T-cell (primary cell): Measurements from ENCODE around the gene TTC24. TPM values are rescaled to one million over a fixed set of nuclear protein-coding genes. Genes with fewer than 3 reads are reported as not detected.

Source experiments
- ATAC-seq, 4 experiments: fragments of 200-7000 bp in 3 of 4; fragments of 150-1000 bp in 1 of 4; cut with Tn5 transposase; replicated peaks in 1 of 4; 1 replicate in 3 of 4; 2 replicates in 1 of 4; pipeline ENCODE4 v1.10.0; 2021; ENCODE audit warnings: moderate library complexity in 3 of 4, mild to moderate bottlenecking in 2 of 4, moderate number of reproducible peaks in 1 of 4
- CTCF ChIA-PET, 2 donors: fragments of 300-600 bp; sonication (Branson Sonifier 250); formaldehyde crosslinking; loops; one replicate each; lab custom pipeline; 2022; ENCODE audit warnings: antibody characterized with exemption in 2 of 2; lab: Charles Lee
- POLR2A ChIA-PET, 2 donors: fragments of 300-600 bp; sonication (Branson Sonifier 250); formaldehyde crosslinking; loops; one replicate each; lab custom pipeline; 2022; ENCODE audit warnings: antibody characterized with exemption in 2 of 2; lab: Charles Lee
- DNase-seq, 35 experiments: peaks; one replicate each; pipeline versions ENCODE4 v3.0.0 to v3.0.0-alpha.2; 2013 to 2023
- H3K27ac ChIP-seq: one replicate; pipeline ENCODE4 v1.5.1; 2013; ENCODE audit warnings: low read length
- H3K27me3 ChIP-seq, 2 experiments: replicated peaks in 1 of 2; 1 replicate in 1 of 2; 2 replicates in 1 of 2; pipeline versions ENCODE4 v1.6.1 to v1.7.0; 2013; ENCODE audit warnings: low read length in 1 of 2, mixed read lengths in 1 of 2; ENCODE audit not compliant: control insufficient read depth in 2 of 2, insufficient read depth in 2 of 2; ENCODE audit errors: extremely low read depth in 1 of 2
- H3K36me3 ChIP-seq, 2 donors: 1 replicate in 1 of 2; 2 replicates in 1 of 2; pipeline versions ENCODE4 v1.6.1 to v1.7.0; 2013; ENCODE audit warnings: low read length in 1 of 2; ENCODE audit not compliant: control insufficient read depth in 2 of 2, insufficient read depth in 1 of 2; ENCODE audit errors: extremely low read depth in 1 of 2
- H3K4me1 ChIP-seq, 2 experiments: 1 replicate in 1 of 2; 2 replicates in 1 of 2; pipeline versions ENCODE4 v1.6.1 to v1.7.0; 2013; ENCODE audit warnings: low read length in 2 of 2, mixed read lengths in 1 of 2; ENCODE audit not compliant: insufficient read depth in 2 of 2, control insufficient read depth in 1 of 2; ENCODE audit errors: extremely low read depth in 1 of 2
- H3K4me3 ChIP-seq, 2 donors: 1 replicate in 1 of 2; 2 replicates in 1 of 2; pipeline versions ENCODE4 v1.5.1 to v1.7.0; 2013; ENCODE audit warnings: mild to moderate bottlenecking in 2 of 2, low read length in 1 of 2, moderate library complexity in 1 of 2; ENCODE audit not compliant: control insufficient read depth in 1 of 2; ENCODE audit errors: extremely low read depth in 1 of 2
- H3K9me3 ChIP-seq: 2 replicates; pipeline ENCODE4 v1.7.0; 2013
- H3K27ac Mint-ChIP-seq, 2 donors: one replicate each; pipeline ENCODE4 v1.8.0; 2020 to 2021; ENCODE audit warnings: mild to moderate bottlenecking in 2 of 2, mixed read lengths in 2 of 2
- H3K27me3 Mint-ChIP-seq, 2 donors: one replicate each; pipeline ENCODE4 v1.8.0; 2021 to 2022; ENCODE audit warnings: mixed read lengths in 2 of 2
- H3K36me3 Mint-ChIP-seq: one replicate; pipeline ENCODE4 v1.8.0; 2021; ENCODE audit warnings: mixed read lengths
- H3K4me1 Mint-ChIP-seq, 3 donors: one replicate each; pipeline ENCODE4 v1.8.0; 2020 to 2022; ENCODE audit warnings: mixed read lengths in 3 of 3, mild to moderate bottlenecking in 1 of 3
- H3K4me3 Mint-ChIP-seq, 3 donors: one replicate each; pipeline ENCODE4 v1.8.0; 2020 to 2022; ENCODE audit warnings: mild to moderate bottlenecking in 3 of 3, mixed read lengths in 3 of 3, moderate library complexity in 3 of 3
- H3K9me3 Mint-ChIP-seq, 3 donors: one replicate each; pipeline ENCODE4 v1.8.0; 2020 to 2022; ENCODE audit warnings: mixed read lengths in 3 of 3
- WGBS: methylation state at CpG from one replicate; pipeline ENCODE4 v1.1.5; 2013; ENCODE audit warnings: missing lambda C conversion rate; ENCODE audit not compliant: insufficient coverage; 5-methylcytosine and 5-hydroxymethylcytosine counted together
- total RNA-seq, 35 experiments: library from RNA in 6 of 35; stranded (reverse) in 6 of 35; fragments of 120-200 nt in 1 of 35; gene quantifications; one replicate each; pipeline versions ENCODE4 v1.2.1 to v1.2.4 and lab custom pipeline; 2013 to 2026

TTC24 gene
- total RNA-seq, 5 donors from 2014 or later (not counting 1 experiment from before 2014, with no cell fraction given) = 9.9 to 43.6 (median 16.4) TPM

DNA sequence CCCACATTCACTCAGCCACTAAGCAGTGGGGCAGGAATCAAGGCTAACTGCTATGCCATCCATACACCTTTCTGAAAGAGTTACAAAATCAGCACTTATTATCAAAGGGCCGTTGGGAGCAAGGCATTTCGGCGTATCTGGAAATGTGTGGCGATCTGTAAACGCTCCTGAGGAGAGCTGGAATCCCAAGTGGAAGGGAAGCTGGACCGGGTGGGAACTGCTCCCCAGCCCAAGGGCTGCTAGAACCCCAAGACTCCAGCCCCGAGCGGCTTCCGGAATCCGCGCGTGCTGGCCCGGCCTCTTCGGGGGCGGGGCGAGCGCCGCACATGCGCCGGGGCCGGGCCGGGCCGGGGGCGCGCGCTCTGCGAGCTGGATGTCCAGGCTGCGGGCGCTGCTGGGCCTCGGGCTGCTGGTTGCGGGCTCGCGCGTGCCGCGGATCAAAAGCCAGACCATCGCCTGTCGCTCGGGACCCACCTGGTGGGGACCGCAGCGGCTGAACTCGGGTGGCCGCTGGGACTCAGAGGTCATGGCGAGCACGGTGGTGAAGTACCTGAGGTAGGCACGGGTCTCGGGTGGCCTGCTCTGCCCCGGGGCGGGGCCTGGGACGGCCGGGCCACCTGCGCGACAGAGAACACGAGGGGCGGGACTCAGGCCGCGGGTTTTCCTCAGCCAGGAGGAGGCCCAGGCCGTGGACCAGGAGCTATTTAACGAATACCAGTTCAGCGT, 12.1 kb downstream of the TTC24 start, which contains the start of gene NAXE:
Gene NAXE (plus strand): TSS at position 345 of the 726 bp plus-strand sequence. CDS start 29 bp downstream, at position 374.
- under 1% methylated on average over 60 of the region's 60 CpGs for WGBS
- H3K9me3 Mint-ChIP-seq = no peaks in the 10 kb centered on the region
- peaks cover 20 to 35% of the 10 kb centered on the region in 2 donors for H3K36me3 ChIP-seq
- H3K9me3 ChIP-seq = no peaks in the 10 kb centered on the region
- ATAC-seq (peak; percentile 96 to 98 (median 97)), DNase-seq (peak in 34 of 35 experiments; percentile 29 to 83 (median 56))
- peaks cover 8% of the 10 kb centered on the region for H3K36me3 Mint-ChIP-seq
- H3K4me1 Mint-ChIP-seq = peaks cover 16 to 26% (median 19%) of the 10 kb centered on the region in 3 donors
- H3K27me3 Mint-ChIP-seq = no peaks in the 10 kb centered on the region
- peak within 1 kb of the TSS; percentile 77 to 86 (median 81) for H3K4me3 Mint-ChIP-seq
- peak within 1 kb of the TSS; percentile 78 for H3K27ac ChIP-seq
- POLR2A ChIA-PET = interaction anchor here (0.6 to 0.7 kb wide), 4 partner anchors 14 to 134 kb away, joined by 3 to 6 read pairs (median 3); no protein-coding TSS in a partner anchor
- CTCF ChIA-PET = interaction anchor here (0.9 to 2.2 kb wide), 8 partner anchors 11 to 206 kb away, joined by 3 to 14 read pairs (median 5); no protein-coding TSS in a partner anchor
- H3K27ac Mint-ChIP-seq = peak within 1 kb of the TSS; percentile 91 to 95
- H3K27me3 ChIP-seq = no peaks in the 10 kb centered on the region
- peaks cover 12 to 23% of the 10 kb centered on the region in 2 experiments for H3K4me1 ChIP-seq
- peak within 1 kb of the TSS; percentile 77 to 89 for H3K4me3 ChIP-seq

DNA sequence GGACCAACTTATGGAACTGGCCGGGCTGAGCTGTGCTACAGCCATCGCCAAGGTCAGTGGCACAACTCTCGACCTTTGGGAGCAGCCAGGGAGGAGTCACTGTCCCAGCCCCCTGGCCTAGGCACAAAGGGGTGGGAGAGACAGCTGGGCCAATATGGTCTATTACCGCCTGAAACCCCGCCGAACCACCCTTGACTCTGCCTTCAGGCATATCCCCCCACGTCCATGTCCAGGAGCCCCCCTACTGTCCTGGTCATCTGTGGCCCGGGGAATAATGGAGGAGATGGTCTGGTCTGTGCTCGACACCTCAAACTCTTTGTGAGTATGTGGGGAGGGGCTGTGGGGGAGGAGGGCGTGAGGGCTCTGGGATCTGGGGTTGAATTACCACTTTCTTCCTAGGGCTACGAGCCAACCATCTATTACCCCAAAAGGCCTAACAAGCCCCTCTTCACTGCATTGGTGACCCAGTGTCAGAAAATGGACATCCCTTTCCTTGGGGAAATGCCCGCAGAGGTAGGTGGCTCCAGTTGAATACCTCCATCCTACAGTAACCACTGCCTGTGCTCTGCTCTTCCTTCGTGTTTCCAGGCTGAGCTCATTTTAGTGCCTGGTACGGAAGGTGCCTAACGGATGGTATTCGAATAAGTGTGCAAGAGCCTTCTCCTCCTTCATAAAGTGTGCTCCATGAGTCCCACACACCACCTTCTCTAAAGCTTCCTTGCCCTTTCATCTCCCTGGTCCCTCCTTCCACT, 12.8 kb downstream of the TTC24 start:
- Mint-ChIP-seq H3K4me3 (peak overlapping the region; percentile 77 to 86 (median 81)), H3K4me1 (peaks cover 16 to 26% (median 19%) of the 10 kb centered on the region in 3 donors), H3K36me3 (peaks cover 15% of the 10 kb centered on the region), H3K27me3 (no peaks in the 10 kb centered on the region), H3K27ac (peak overlapping the region; percentile 78 to 85), H3K9me3 (no peaks in the 10 kb centered on the region)
- Histone ChIP-seq H3K36me3 (peaks cover 22 to 43% of the 10 kb centered on the region in 2 donors), H3K4me3 (peak overlapping the region; percentile 77 to 89), H3K9me3 (no peaks in the 10 kb centered on the region), H3K4me1 (peaks cover 12 to 23% of the 10 kb centered on the region in 2 experiments), H3K27ac (peak overlapping the region; percentile 69), H3K27me3 (no peaks in the 10 kb centered on the region)
- ATAC-seq (no peak), DNase-seq (peak in 1 of 35 experiments; percentile 14)
- 54% methylated on average over 8 of the region's 16 CpGs for WGBS
- ChIA-PET CTCF (interaction anchor here (1.0 to 2.2 kb wide), 6 partner anchors 9 to 207 kb away, joined by 3 to 14 read pairs (median 4); partner anchors contain the start of gene GPATCH4 (in 1 of the 2)), POLR2A (interaction anchor here in 1 of 2 donors (0.6 kb wide), 1 partner anchor 11 kb away, joined by 3 read pairs; no protein-coding TSS in a partner anchor)

DNA sequence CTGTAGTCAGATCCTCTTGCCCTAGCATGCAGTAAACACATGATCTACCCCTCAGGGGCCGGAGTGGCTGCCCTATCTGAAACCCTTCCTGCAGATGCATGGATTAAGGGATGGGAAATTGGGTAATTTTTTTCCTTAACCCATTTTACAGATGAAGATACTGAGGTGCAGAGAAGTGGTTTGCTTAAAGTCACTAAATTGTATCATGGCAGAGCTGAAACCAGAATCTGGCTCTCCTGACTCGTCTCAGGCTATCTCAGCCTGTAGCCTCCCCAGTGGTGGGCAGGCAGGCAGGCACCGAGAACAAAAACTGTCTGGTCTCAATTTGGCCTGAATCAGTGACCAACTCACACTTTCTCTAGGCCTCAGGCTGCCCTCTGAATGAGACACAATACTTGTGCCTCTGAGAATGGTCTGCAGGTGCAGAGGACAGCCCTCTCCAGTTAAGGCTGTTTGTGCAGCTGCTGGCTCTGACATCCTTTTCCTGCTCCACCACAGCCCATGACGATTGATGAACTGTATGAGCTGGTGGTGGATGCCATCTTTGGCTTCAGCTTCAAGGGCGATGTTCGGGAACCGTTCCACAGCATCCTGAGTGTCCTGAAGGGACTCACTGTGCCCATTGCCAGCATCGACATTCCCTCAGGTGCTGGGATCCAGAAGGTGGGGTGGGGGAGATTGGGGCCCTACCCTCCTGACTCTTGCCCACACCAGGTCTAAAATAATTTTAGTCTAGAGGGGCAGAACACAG, 13.6 kb downstream of the TTC24 start:
- Histone ChIP-seq H3K4me1 (peaks cover 12 to 23% of the 10 kb centered on the region in 2 experiments), H3K27ac (no peak overlapping the region), H3K36me3 (peaks cover 27 to 50% of the 10 kb centered on the region in 2 donors), H3K4me3 (no peak overlapping the region), H3K27me3 (no peaks in the 10 kb centered on the region), H3K9me3 (no peaks in the 10 kb centered on the region)
- Mint-ChIP-seq H3K4me1 (peaks cover 17 to 26% (median 19%) of the 10 kb centered on the region in 3 donors), H3K4me3 (peak overlapping the region; percentile 77 to 86 (median 81)), H3K27me3 (no peaks in the 10 kb centered on the region), H3K27ac (peak overlapping the region; percentile 78 to 85), H3K9me3 (no peaks in the 10 kb centered on the region), H3K36me3 (peaks cover 18% of the 10 kb centered on the region)
- no peak for ATAC-seq
- 95% methylated on average over 2 of the region's 8 CpGs for WGBS
- ChIA-PET POLR2A (interaction anchor here in 1 of 2 donors (0.6 kb wide), 1 partner anchor 12 kb away, joined by 3 read pairs; no protein-coding TSS in a partner anchor), CTCF (interaction anchor here (1.0 to 2.1 kb wide), 3 partner anchors 9 to 208 kb away, joined by 3 to 7 read pairs (median 3); partner anchors contain the start of gene GPATCH4 (in 1 of the 2))
- DNase-seq = no peak

DNA sequence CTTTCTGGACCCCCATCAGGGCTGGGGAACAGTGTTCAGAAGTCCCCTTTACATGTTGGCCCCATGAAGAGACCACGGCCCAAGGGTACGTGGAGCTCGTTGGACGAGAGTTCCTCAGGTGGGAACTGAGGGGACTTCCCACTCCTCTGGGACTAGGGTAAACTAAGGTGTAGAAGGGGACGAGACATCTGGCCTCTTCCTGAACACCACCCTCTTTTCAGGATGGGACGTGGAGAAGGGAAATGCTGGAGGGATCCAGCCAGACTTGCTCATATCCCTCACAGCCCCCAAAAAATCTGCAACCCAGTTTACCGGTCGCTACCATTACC, 14.1 kb downstream of the TTC24 start:
- Mint-ChIP-seq H3K4me1 (peaks cover 19 to 26% (median 19%) of the 10 kb centered on the region in 3 donors), H3K36me3 (peaks cover 22% of the 10 kb centered on the region), H3K4me3 (no peak overlapping the region), H3K9me3 (no peaks in the 10 kb centered on the region), H3K27ac (no peak overlapping the region), H3K27me3 (no peaks in the 10 kb centered on the region)
- 81% methylated on average over 3 of the region's 8 CpGs for WGBS
- no peak overlapping the region for H3K4me3 ChIP-seq
- H3K4me1 ChIP-seq = peaks cover 12 to 23% of the 10 kb centered on the region in 2 experiments
- ATAC-seq = no peak
- H3K9me3 ChIP-seq = no peaks in the 10 kb centered on the region
- POLR2A ChIA-PET = no interaction called here
- peaks cover 27 to 56% of the 10 kb centered on the region in 2 donors for H3K36me3 ChIP-seq
- CTCF ChIA-PET = interaction anchor here in 1 of 2 donors (1.4 kb wide), 1 partner anchor 8 kb away, joined by 3 read pairs; the partner anchor contains the start of gene GPATCH4
- DNase-seq = no peak
- H3K27ac ChIP-seq = no peak overlapping the region
- no peaks in the 10 kb centered on the region for H3K27me3 ChIP-seq

DNA sequence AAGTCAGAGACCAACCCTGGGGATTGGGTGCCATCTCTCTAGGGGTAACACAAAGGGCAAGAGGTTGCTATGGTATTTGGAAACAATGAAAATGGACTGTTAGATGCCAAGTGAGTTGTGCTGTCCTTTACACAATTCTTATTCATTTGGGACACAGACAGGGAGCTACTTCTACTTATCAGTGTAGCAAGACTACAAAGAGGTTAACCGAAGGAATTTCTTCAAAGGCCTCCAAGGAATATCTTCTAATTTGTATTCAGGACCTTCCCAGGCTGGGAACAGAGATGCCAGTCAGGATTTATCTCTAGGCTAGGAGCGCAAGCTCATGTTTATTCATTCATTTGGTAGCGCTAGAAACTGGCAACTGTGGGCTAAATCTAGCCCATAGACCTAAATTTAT, 14.7 kb downstream of the TTC24 start:
- WGBS = 100% methylated on average over 3 of the region's 3 CpGs
- peaks cover 12 to 23% of the 10 kb centered on the region in 2 experiments for H3K4me1 ChIP-seq
- POLR2A ChIA-PET = no interaction called here
- Mint-ChIP-seq H3K27ac (no peak overlapping the region), H3K9me3 (no peaks in the 10 kb centered on the region), H3K36me3 (peaks cover 25% of the 10 kb centered on the region), H3K4me3 (no peak overlapping the region), H3K27me3 (no peaks in the 10 kb centered on the region), H3K4me1 (peaks cover 19 to 26% (median 19%) of the 10 kb centered on the region in 3 donors)
- DNase-seq (no peak), ATAC-seq (no peak)
- CTCF ChIA-PET = interaction anchor here in 1 of 2 donors (1.1 to 1.7 kb wide), 2 partner anchors 8 to 10 kb away, joined by 6 read pairs; no protein-coding TSS in a partner anchor
- H3K36me3 ChIP-seq = peaks cover 27 to 59% of the 10 kb centered on the region in 2 donors
- no peak overlapping the region for H3K4me3 ChIP-seq
- no peak overlapping the region for H3K27ac ChIP-seq
- no peaks in the 10 kb centered on the region for H3K9me3 ChIP-seq
- H3K27me3 ChIP-seq = no peaks in the 10 kb centered on the region
